Measurements from ENCODE around the gene MYBPC2. TPM values are rescaled to one million over a fixed set of nuclear protein-coding genes. Genes with fewer than 3 reads are reported as not detected.

Gene MYBPC2
- total RNA-seq, 1 experiment from 2014 or later: not detected

- Histone ChIP-seq H3K4me3 (ENCODE audit: low read depth, low read length, poor library complexity, severe bottlenecking) (no peak overlapping the region), H3K36me3 (ENCODE audit: insufficient read depth, low read length, poor library complexity, severe bottlenecking) (no peaks in the 10 kb centered on the region), H3K9me3 (ENCODE audit: low read depth, low read length, poor library complexity, severe bottlenecking) (no peaks in the 10 kb centered on the region), H3K4me1 (ENCODE audit: insufficient read depth, low read length, poor library complexity, severe bottlenecking) (peaks cover 6% of the 10 kb centered on the region), H3K27ac (ENCODE audit: low read depth, low read length, poor library complexity, severe bottlenecking) (no peak overlapping the region), H3K27me3 (replicated peaks; ENCODE audit: insufficient read depth, low read depth, low read length, poor library complexity) (no peaks in the 10 kb centered on the region)
- CTCF ChIA-PET: no interaction called here
- POLR2A ChIA-PET (ENCODE audit: low non-redundant PET): no interaction called here
- TF ChIP-seq, protein P1, sequence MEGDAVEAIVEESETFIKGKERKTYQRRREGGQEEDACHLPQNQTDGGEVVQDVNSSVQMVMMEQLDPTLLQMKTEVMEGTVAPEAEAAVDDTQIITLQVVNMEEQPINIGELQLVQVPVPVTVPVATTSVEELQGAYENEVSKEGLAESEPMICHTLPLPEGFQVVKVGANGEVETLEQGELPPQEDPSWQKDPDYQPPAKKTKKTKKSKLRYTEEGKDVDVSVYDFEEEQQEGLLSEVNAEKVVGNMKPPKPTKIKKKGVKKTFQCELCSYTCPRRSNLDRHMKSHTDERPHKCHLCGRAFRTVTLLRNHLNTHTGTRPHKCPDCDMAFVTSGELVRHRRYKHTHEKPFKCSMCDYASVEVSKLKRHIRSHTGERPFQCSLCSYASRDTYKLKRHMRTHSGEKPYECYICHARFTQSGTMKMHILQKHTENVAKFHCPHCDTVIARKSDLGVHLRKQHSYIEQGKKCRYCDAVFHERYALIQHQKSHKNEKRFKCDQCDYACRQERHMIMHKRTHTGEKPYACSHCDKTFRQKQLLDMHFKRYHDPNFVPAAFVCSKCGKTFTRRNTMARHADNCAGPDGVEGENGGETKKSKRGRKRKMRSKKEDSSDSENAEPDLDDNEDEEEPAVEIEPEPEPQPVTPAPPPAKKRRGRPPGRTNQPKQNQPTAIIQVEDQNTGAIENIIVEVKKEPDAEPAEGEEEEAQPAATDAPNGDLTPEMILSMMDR (conservative IDR thresholded peaks at IDR 0.05; ENCODE audit: low read depth, low read length): no peak
- no peak for TF ChIP-seq EZH2 (IDR thresholded peaks at IDR 0.05; ENCODE audit: borderline replicate concordance, low read depth, low read length, poor library complexity, severe bottlenecking)
- DNase-seq (ENCODE audit: low spot score): no peak
- BruUV-seq (replicated peaks): no TSS peak
- intact Hi-C loops (cut with micrococcal nuclease; ENCODE audit: unreplicated experiment): no loop called here
Observed at GRCh38 chr19:50505856-50506611, 73.3 kb downstream of the MYBPC2 start.

- no TSS peak for BruUV-seq (replicated peaks)
- ChIA-PET POLR2A (ENCODE audit: low non-redundant PET) (no interaction called here), CTCF (no interaction called here)
Observed at GRCh38 chr19:50506700-50507099, 74.0 kb downstream of the MYBPC2 start.

GRCh38 chr19:50507376-50507775 lies 74.7 kb downstream of the MYBPC2 start:
- no peak for DNase-seq (ENCODE audit: low spot score)
- Histone ChIP-seq H3K9me3 (ENCODE audit: low read depth, low read length, poor library complexity, severe bottlenecking) (no peaks in the 10 kb centered on the region), H3K27ac (ENCODE audit: low read depth, low read length, poor library complexity, severe bottlenecking) (no peak overlapping the region), H3K27me3 (replicated peaks; ENCODE audit: insufficient read depth, low read depth, low read length, poor library complexity) (no peaks in the 10 kb centered on the region), H3K4me3 (ENCODE audit: low read depth, low read length, poor library complexity, severe bottlenecking) (no peak overlapping the region), H3K36me3 (ENCODE audit: insufficient read depth, low read length, poor library complexity, severe bottlenecking) (no peaks in the 10 kb centered on the region), H3K4me1 (ENCODE audit: insufficient read depth, low read length, poor library complexity, severe bottlenecking) (peaks cover 6% of the 10 kb centered on the region)
- intact Hi-C loops (cut with micrococcal nuclease; ENCODE audit: unreplicated experiment): no loop called here
- BruUV-seq (replicated peaks): no TSS peak
- TF ChIP-seq, protein P1 (conservative IDR thresholded peaks at IDR 0.05; ENCODE audit: low read depth, low read length): no peak
- TF ChIP-seq EZH2 (IDR thresholded peaks at IDR 0.05; ENCODE audit: borderline replicate concordance, low read depth, low read length, poor library complexity, severe bottlenecking): no peak
- CTCF ChIA-PET: no interaction called here
- POLR2A ChIA-PET (ENCODE audit: low non-redundant PET): no interaction called here

More at GRCh38 chr19:50506700-50507099, 74.0 kb downstream of the MYBPC2 start:
- Histone ChIP-seq H3K4me1 (ENCODE audit: insufficient read depth, low read length, poor library complexity, severe bottlenecking) (peaks cover 6% of the 10 kb centered on the region), H3K27ac (ENCODE audit: low read depth, low read length, poor library complexity, severe bottlenecking) (no peak overlapping the region), H3K9me3 (ENCODE audit: low read depth, low read length, poor library complexity, severe bottlenecking) (no peaks in the 10 kb centered on the region), H3K4me3 (ENCODE audit: low read depth, low read length, poor library complexity, severe bottlenecking) (no peak overlapping the region), H3K27me3 (replicated peaks; ENCODE audit: insufficient read depth, low read depth, low read length, poor library complexity) (no peaks in the 10 kb centered on the region), H3K36me3 (ENCODE audit: insufficient read depth, low read length, poor library complexity, severe bottlenecking) (no peaks in the 10 kb centered on the region)
- TF ChIP-seq, protein P1 (conservative IDR thresholded peaks at IDR 0.05; ENCODE audit: low read depth, low read length): no peak
- no peak for TF ChIP-seq EZH2 (IDR thresholded peaks at IDR 0.05; ENCODE audit: borderline replicate concordance, low read depth, low read length, poor library complexity, severe bottlenecking)
- no peak for DNase-seq (ENCODE audit: low spot score)
- intact Hi-C loops (cut with micrococcal nuclease; ENCODE audit: unreplicated experiment): no loop called here

Measured in A673 (cell line).